IPS DF 4.7 (cell line): ENCODE data around the gene KCNQ1.

ENCODE experiments used
- DNase-seq: peaks from one replicate; pipeline ENCODE4 v3.0.0-alpha.2; 2013; ENCODE audit warnings: low spot score; ENCODE audit errors: extremely low read depth

KCNQ1 gene

GRCh38 chr11:2510626-2511402 is 66.0 kb downstream of the KCNQ1 start:
- no peak for DNase-seq

- DNase-seq, result no peak
Observed at GRCh38 chr11:2511421-2512369, 66.9 kb downstream of the KCNQ1 start.

DNA sequence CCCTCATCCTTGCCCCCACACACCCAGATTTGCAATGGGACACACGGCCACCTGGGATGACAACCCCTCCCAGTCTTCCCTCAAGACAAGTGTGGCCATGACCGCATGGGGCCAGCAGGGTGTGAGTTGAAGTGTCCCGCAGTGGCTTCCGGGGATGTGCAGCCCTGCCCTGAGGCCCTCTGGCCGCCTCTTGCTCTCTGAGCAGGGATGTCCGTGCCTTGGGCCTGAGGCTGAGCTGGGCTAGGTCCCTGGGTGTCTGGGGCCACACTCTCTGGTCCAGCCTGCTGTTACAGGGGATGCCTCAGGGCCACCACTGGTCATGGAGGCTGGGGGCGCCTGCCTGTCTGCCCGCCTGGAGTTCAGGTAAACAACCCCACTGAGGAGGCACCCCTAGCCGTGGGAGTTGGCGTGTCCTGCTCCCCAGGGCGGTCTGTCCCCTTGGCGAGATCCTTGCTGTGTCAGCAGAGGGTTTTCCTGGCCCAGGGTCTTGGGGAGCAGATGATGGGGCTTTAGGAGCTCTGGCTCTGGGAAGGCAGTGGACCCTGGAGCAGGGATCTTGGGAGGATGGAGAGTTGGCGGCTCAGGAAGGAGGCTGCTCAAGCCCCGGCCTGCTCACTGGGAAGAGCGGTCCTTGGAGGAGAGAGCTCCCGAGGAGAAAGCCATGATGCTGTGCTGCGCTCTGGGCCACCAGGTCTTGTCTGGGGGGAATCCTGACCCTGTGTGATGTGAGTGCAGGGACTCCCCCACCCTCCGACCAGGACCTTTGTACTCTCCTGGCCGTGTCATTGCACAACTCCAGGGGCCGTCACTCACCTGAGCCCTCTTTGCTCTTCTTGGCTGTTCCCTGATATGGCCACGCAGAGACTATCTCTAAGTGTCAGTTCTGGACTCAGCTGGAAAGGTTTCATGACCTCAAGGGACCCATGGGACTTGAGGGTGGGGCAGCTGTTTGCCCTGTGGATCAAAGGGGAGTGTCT is 67.9 kb downstream of the KCNQ1 start:
- DNase-seq, result no peak

- DNase-seq, result no peak
Observed at GRCh38 chr11:2513441-2513840, 68.6 kb downstream of the KCNQ1 start.

GRCh38 chr11:2515401-2516275 is 70.8 kb downstream of the KCNQ1 start:
- no peak for DNase-seq

DNA sequence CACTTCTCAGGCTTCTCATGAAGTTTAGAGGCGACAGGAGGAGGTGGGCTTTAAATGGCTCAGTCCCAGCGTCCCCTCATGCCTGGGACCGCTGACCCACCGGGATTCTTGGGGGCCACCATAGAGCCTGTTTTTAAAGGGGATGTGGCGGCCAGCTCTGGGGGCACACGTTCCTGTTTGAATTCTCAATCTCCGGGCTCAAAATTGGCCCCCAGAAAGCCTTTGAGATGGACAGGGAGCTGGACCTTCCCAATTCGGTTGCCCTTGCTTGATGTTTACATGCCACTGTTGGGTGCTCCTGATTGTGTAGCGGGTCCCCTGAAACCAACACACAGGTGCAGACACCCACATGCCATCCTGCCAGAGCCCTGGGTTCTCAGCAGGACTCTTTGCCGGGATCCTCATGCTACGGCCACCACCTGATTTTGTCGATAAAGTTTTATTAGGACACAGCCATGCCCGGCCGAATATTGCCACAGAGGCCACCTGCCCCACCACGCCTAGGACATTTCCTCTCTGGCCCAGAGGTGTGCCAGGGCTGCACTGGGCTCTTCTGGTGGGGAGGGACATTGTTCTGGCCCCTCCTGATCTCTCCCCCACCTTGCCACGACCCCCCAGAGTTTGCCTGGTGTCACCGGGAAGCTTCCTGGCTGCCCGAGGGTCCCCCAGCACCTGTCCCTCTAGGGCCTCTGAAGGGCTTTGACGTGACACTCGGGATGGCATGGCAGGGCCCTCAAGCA is 71.6 kb downstream of the KCNQ1 start:
- DNase-seq, result no peak

DNA sequence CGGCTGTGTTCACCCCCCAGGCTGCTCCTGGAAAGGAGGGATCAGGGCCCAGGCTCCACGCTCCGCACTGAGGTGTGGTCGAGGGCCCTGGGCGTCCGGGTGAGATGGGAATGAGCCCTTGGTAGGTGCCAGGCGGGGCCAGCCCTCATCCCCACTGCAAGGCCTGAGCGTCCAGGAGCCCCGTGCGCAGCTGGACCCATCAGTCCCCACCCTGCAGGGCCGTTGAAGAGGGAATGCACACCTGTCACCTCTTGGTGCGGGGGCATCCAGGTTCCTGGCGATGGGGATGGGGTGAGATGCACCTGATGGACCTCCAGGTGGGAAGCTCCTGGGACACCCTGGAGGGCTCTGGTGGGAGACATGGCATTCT is 72.2 kb downstream of the KCNQ1 start:
- DNase-seq, result no peak

- no peak for DNase-seq
Observed at GRCh38 chr11:2517386-2518064, 72.7 kb downstream of the KCNQ1 start.

GRCh38 chr11:2518111-2518982 is 73.5 kb downstream of the KCNQ1 start:
- DNase-seq, result no peak

- no peak for DNase-seq
Observed at GRCh38 chr11:2518983-2519340, 74.2 kb downstream of the KCNQ1 start.

GRCh38 chr11:2519517-2519861 is 74.7 kb downstream of the KCNQ1 start:
- no peak for DNase-seq

DNA sequence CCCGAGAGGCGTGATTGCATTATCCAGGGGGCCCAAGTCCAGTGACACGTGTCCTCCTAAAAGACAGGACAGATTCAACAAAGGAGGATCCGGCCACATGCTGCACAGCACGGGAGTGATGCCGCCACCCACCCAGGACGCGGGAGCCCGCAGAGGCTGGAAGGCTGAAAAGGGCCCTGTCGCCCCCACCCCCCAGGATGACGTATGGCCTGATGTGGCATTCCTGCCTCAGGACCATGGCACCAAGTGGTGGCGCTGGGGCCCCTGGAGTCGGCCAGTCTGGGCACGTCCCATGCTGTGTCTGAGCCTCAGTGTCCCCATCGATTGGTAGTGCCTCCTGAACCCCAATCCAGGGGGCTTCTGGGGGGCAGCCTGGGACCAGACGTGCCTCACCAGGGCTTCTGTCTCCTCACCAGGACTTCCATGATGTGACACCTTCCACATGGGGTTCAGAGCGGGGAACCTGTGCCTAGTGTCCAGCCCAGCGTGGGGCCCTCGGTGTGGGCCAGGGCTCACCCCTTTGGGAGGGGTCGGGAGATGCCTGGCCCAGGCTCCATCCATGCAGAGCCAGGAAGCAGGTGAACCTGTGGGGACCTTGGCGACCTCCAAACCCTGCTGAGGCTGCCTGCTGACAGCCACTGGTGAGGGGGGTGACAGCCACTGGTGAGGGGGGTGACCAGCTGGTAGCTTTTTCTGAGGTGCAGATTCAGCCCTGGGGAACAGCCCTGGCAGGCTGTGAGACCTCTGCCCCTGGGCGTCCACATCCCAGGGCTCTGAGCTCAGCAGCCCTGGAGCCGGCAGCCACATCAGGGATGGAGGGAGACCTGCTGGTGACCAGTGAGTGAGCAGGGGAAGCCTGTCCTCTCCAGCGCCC is 75.3 kb downstream of the KCNQ1 start:
- no peak for DNase-seq

DNA sequence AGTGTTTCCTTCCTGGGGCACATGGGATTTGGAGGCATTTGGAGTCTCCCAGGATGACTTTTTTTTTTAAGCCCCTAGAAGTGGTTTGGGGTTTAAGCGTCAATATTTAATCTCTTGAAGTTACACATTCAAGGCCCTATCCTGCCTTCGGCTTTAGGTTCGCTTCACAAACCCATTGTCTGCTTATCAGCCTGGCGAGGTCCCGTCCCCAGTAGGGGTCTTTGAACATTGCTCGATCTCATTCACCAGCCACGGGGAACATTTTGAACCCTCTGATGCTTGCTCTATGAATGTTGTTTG is 75.9 kb downstream of the KCNQ1 start:
- no peak for DNase-seq

DNA sequence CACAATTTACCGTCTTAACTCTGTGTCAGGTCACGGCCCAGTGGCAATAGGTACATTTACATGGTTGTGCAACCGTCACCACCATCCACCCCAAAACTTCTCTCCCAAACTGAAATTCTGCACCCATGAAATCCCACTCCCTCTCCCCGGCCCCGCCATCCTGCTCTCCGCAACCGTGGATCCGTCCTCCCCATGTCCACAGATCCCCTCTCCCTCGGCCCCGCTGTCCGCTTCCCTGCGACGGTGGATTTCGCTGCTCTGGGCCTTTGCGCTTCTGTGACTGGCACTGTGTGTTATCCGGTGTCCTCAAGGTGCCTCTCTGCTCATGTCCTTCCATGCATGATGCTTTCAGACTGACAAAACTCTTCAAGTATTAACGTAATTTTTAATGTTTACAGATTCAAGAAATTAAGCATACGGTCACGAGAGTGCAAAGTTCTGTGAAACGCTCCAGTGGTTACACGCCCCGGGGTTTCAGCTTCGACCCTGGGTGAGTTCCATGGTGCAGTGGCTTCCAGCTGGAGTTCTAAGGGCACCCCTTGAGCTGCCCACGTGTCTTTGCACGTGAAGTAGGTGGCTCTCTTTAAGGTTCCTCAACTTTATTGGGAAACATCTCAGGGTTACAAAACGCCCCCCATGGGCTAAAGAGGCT is 76.4 kb downstream of the KCNQ1 start:
- DNase-seq, result no peak

- no peak for DNase-seq
Observed at GRCh38 chr11:2521733-2522630, 77.2 kb downstream of the KCNQ1 start.

DNA sequence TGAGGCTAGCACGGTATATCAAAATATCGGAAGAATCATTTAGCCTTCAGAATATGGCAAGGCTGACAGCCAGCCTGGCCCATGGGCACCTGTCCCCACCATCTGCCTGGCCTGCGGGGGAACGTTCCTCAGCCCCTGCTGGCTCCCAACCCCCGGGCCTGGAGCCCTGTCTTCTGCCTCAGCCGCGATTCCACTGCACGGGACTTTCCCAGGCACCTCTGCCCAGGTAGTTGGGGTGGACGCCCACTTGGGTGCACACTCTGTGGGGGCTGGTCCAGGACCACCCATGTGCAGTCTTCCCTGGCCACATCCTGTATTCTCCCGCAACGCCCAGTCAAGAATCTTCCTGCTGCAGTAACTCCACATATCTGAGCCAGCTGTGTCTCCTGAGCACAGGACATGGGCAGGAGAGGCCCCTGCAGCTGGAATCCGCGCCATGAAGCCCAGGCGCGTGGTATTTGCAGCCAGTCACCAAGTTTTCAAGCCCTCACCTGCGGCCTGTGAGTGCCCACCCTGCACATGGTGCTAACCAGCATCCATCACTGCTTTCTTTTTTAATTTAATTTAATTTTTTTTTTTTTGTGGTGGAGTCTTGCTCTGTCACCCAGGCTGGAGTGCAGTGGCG is 77.9 kb downstream of the KCNQ1 start:
- DNase-seq, result no peak
